DMS53 (cell line): ENCODE data around the gene PBX1.

ENCODE experiments used
- DNase-seq: peaks from one replicate; lab custom pipeline; 2025; lab: John Stamatoyannopoulos, UW

PBX1 gene

GRCh38 chr1:164759979-164760469 is 201.0 kb downstream of the PBX1 start:
- DNase-seq: no peak

- DNase-seq: no peak
These were observed 201.6 kb downstream of the PBX1 start for GRCh38 chr1:164760569-164760968.

- no peak for DNase-seq
These were observed 202.0 kb downstream of the PBX1 start for GRCh38 chr1:164761009-164761408.

- no peak for DNase-seq
These were observed 204.1 kb downstream of the PBX1 start for GRCh38 chr1:164763098-164763497.

- no peak for DNase-seq
These were observed 205.3 kb downstream of the PBX1 start for GRCh38 chr1:164764333-164764732.

DNA sequence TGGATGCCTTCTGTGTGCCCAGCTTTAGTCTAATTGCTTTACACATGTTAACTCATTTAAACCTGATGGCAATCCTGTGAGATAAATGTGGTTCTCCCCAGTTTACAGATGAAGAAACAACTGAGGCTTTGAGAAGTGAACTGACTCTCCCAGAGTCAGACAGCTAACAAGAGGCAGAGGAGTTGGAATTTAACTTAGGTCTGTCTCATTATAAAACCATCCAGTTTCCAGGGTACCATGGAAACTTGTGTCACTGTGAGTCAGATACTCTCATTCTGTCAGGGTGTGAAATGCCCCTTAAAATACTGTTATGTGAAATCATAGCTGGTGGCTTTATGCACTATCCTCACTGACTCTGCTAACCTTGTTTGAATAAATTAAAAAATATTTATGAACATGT is 206.6 kb downstream of the PBX1 start:
- DNase-seq: peak; percentile 8

DNA sequence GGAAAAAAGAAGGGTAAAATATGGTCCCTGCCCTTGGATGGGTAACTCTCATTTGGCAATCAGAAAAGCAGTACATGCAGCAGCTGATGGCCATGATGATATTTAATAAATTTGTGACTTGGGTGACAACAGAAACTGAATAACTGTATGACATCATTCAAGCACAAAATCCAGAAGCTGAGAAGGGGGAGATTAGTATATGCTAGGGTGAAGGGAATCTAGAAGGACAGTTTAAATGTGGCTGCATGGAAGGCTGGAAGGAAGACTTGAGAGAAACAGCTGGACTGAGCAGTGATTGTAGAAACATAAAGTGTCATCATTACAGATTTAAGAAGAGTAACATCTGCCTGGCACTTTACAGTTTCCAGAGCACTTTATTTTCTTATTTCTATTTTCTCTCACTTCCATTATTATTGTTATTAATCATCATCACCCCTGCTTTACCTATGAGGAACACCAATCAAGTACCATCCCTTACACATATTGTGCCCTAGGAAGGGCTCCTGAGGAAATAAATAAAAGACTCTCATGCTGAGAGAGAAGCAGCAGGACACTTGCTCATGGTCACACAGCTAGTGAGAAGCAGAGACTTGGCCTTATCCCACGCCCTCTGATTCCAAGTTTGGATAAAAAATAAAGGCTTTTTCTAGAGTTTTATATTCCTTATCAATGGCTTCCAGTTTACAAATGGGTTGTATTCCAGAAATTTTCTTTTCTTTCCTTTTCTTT is 207.2 kb downstream of the PBX1 start:
- DNase-seq: no peak

DNA sequence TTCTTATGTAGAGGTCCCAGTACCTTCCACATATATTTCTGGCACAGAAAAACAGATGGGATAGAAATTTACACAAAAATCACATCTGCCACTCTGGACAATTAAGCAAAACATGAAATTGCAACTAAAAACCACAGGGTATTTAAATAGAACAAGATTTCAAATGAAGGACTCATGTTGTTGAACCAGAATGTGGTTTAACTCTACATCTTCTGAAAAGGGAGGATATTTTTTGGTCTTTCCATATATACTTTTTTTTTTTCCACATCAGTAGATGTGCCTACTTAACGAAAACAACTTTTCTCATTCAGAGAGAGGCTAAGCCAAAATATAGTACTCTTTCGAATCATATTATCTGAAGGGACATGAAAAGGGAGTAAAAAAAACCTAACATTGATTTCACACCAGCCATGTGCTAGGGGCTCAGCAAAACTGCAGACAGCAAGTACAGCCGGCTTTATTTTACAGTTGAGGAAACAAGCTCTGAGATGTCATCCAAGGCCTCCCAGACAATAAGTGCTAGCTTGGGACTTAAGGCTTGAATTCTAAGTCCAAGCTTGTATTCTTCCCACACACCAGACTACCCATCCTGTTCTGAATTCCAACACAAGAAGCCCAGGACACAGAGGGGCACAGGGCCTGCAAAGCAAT is 208.9 kb downstream of the PBX1 start:
- no peak for DNase-seq

- no peak for DNase-seq
These were observed 209.6 kb downstream of the PBX1 start for GRCh38 chr1:164768619-164769018.

- no peak for DNase-seq
These were observed 210.6 kb downstream of the PBX1 start for GRCh38 chr1:164769486-164770130.

DNA sequence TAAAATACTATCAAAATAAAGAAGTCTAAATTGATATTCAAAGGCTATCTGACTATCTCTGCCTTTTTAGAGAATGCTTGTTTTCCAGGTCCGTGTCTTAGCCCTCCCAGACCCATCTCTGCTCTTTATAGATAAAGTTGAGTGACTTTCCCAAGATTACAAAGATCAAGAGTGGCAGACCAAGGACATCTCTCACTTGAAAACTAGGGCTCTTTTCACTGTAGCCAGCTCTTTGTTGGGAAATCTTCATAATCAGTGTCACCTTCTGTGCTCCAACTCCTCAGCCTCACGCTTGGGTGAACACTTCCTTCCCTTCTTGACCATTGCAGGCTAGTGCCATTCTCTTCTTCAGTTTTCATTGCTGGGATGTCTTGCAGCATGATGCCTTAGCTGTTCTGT is 211.1 kb downstream of the PBX1 start:
- DNase-seq: no peak

DNA sequence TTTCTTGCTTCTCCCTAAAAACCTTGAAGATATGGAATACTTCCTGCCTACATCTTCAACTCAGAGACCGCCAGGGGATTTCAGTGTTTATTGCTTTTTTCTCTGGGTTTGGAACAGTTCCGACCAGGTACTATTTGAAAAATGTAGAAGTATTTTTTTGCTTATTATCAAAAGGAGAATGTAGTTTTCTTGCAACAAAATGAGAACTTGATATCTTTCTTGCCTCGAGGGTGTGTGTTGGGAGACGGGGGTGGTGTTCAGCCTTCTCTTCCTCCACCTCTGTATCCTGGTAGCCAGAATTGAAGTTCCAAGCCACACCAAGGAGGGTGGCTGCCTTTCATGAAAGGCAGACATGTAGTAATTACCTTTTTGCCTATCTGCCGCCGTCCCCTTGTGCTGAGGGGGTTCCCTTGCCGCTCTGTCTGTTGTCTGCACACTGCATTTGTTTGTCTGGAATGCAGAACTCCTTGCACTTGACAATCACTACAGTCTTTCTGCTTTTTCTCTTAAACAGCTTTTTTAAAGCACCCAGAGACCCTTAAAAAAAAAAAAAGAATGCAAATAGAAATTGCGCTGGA is 212.1 kb downstream of the PBX1 start:
- no peak for DNase-seq

DNA sequence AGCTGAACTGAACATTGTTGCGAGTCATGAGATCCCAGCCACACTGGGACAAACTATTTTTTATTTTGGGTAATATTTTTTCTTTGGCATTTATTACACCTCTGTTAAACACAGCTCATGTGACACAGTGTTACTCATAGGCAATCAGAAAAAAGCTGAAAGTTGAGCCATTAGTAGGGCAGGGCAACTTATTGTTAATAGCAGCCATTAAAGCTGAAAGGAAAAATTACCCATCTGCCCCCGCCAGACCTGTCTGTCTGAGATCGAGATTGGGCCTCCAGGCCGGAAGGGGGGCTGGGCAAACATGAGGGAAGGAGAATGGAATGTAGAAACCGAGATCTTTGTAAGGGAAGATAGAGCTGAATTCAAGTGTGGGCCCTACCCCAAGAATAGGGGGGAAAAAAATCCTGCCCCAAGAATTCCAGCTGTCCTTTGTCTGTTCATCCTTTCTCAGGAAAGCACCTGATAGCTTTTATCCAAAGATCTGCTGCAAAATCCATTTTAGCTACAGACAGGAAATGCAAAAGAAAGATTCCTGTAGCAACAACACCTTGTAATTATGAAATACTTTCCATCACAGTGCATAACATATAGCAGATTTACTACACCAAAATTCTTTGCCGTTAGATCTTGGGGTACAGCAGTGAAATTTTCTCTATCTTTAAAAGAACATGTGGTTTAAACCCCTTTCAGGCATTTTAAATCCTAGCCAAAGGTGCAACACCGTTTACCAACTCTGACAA is 212.8 kb downstream of the PBX1 start:
- DNase-seq: peak; percentile 19

GRCh38 chr1:164772635-164773034 is 213.7 kb downstream of the PBX1 start:
- peak; percentile 95 for DNase-seq

DNA sequence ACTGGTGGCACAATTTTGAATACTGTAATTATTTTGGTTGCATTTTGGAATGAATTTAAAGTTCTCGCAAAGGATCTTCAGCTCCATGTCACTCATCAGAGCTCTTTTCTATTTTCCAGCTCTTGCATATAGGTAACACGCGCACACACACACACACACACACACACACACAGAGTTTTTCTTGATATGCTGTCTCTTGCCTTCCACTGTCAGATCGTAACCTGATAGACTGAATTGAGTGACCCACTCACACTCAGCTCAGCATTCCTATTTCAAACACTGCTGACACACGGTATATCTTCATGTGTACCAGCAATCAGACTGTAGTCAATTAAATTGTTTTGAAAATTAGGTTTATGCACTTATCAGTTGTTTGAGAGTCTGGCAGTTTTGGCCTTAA is 214.1 kb downstream of the PBX1 start:
- DNase-seq: peak; percentile 42

DNA sequence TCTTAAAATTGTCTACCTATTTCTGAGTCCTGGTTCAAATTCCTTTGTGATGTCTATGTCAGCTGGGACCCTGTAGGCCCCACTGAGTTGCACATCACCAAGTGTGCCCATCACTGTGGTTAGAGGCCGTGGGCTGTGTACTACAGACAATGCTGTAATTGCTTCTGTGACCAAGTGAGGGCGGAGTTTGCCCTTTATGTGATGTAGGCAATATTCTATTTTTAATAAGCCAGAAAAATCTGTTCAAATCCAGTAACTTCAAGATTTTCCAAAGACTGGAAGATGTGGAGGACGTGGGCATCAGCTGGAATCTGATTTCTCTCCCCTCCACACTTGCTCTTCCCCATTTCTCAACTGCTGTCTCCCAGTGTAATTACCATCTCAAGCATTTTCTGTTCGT is 215.4 kb downstream of the PBX1 start:
- peak; percentile 30 for DNase-seq

- peak; percentile 64 for DNase-seq
These were observed 216.1 kb downstream of the PBX1 start for GRCh38 chr1:164774819-164775654.

GRCh38 chr1:164777518-164777917 is 218.5 kb downstream of the PBX1 start:
- DNase-seq: peak; percentile 40

DNA sequence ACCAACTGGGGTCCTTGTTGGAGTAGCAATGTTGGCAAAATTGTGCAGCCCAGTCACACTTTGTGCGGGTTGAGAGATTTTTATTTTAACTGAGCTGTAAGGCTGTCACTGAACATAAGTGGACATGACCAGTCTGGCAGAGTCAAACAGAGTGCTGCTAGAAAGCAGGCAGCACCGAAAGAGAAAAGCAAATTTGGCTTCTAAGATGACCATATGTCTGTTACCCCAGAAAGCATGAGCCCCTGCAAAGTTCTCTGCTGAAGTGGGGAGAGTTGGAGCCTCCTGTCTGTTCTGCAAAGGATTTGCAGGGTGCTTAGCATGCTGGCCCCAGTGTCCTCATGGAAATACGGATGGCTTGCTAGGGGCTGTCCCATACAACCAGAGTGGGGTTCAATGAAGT is 220.4 kb downstream of the PBX1 start:
- DNase-seq: no peak

- DNase-seq: no peak
These were observed 221.3 kb downstream of the PBX1 start for GRCh38 chr1:164780111-164780812.
